ENCODE results near the gene VAMP3.

The VAMP3 gene

DNA sequence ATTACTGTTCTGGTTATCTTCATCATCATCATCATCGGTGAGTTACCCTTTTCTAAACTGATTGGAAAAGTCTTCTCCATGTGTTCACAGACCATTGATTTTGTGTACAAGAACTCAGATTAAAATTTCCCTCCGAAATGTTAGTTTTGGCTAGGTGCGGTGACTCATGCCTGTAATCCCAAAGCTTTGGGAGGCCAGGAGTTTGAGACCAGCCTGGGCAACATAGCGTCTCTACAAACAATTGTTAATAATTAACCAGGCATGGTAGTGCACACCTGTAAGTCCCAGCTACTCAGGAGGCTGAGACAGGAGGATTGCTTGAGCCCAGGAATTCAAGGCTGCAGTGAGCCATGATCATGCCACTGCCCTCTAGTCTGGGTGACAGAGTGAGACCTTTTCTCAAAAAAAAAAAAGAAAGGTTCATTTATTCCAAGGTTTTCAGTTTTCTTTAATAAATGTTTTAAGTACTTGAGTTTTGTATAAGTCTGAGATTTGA is 7.1 kb downstream of the VAMP3 start:
- no peak for TF ChIP-seq ZFX (IDR thresholded peaks at IDR 0.05)
- TF ChIP-seq, protein P1, sequence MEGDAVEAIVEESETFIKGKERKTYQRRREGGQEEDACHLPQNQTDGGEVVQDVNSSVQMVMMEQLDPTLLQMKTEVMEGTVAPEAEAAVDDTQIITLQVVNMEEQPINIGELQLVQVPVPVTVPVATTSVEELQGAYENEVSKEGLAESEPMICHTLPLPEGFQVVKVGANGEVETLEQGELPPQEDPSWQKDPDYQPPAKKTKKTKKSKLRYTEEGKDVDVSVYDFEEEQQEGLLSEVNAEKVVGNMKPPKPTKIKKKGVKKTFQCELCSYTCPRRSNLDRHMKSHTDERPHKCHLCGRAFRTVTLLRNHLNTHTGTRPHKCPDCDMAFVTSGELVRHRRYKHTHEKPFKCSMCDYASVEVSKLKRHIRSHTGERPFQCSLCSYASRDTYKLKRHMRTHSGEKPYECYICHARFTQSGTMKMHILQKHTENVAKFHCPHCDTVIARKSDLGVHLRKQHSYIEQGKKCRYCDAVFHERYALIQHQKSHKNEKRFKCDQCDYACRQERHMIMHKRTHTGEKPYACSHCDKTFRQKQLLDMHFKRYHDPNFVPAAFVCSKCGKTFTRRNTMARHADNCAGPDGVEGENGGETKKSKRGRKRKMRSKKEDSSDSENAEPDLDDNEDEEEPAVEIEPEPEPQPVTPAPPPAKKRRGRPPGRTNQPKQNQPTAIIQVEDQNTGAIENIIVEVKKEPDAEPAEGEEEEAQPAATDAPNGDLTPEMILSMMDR (conservative IDR thresholded peaks at IDR 0.05) = no peak

DNA sequence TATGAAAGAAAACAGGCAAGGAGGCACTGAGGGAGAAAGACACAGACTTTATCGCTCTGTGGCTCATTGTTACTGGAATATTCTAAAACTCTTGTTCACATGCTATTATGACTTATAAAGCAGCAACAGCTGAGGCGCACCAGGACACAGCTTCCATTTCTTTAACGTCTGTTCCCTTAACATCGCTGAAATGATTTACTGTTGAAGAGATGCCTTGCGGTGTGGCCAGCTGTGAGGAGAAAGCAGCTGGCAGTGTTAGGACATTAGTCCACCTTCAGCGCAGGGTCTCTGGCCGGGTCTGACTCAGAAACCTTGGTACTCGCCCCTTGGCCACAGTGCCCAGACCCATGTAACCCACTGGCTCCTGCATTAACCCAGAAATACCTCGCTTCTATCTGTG is 9.9 kb downstream of the VAMP3 start:
- no peak overlapping the region for H3K27ac ChIP-seq
- no peak for TF ChIP-seq ZFX (IDR thresholded peaks at IDR 0.05)
- TF ChIP-seq, protein P1 (conservative IDR thresholded peaks at IDR 0.05) = no peak

More for the DNA sequence above, 7.1 kb downstream of the VAMP3 start:
- no peak overlapping the region for H3K27ac ChIP-seq

DNA sequence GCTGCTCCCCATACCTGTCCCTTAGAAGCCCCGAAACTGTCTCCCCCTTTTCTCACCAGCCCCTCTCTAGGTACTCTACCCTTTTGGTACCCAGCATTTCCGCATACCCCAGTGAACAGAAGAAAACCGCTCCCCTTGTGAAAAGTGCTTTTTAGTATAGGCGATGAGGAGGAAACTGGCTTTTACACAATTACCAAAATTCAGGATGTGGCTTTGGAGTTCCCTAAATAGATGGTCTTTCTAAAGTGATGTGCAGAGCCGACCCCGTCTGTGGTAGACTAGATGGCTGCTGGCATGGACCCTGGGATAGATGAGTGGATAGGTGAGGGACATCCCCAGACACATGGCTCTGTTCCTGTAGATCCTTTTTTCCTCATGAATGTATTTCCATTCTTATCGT is 10.4 kb downstream of the VAMP3 start:
- H3K27ac ChIP-seq = no peak overlapping the region

GRCh38 chr1:7781923-7782495 is 10.9 kb downstream of the VAMP3 start:
- H3K27ac ChIP-seq = no peak overlapping the region
- TF ChIP-seq ZFX (IDR thresholded peaks at IDR 0.05) = no peak
- TF ChIP-seq, protein P1 (conservative IDR thresholded peaks at IDR 0.05) = no peak

More for the DNA sequence above, 10.4 kb downstream of the VAMP3 start:
- TF ChIP-seq ZFX (IDR thresholded peaks at IDR 0.05) = no peak
- TF ChIP-seq, protein P1 (conservative IDR thresholded peaks at IDR 0.05) = no peak

GRCh38 chr1:7783178-7783711 is 12.1 kb downstream of the VAMP3 start:
- peak overlapping the region; percentile 59 for H3K27ac ChIP-seq
- TF ChIP-seq, protein P1 (conservative IDR thresholded peaks at IDR 0.05) = no peak
- no peak for TF ChIP-seq ZFX (IDR thresholded peaks at IDR 0.05)

GRCh38 chr1:7783826-7784491 is 12.9 kb downstream of the VAMP3 start, which contains the start of gene PER3:
PER3 (plus strand) TSS chr1:7784291; CDS start chr1:7784878, 587 bp downstream.
- H3K27ac ChIP-seq = peak within 1 kb of the TSS; percentile 77
- no peak for TF ChIP-seq ZFX (IDR thresholded peaks at IDR 0.05)
- TF ChIP-seq, protein P1 (conservative IDR thresholded peaks at IDR 0.05) = no peak

- H3K27ac ChIP-seq = peak overlapping the region; percentile 77
- TF ChIP-seq ZFX (IDR thresholded peaks at IDR 0.05) = 0 out of 2 replicates have a peak, but pooled peaks have one; percentile 29
- TF ChIP-seq, protein P1 (conservative IDR thresholded peaks at IDR 0.05) = no peak
These were observed 13.5 kb downstream of the VAMP3 start for GRCh38 chr1:7784492-7785071.

Measured in C4-2B (cell line).